ENCODE results near the gene FAM161B.
"Not testable (repeated sequence)": the region's sequence is repeated elsewhere in the genome, so short reads cannot be mapped to it uniquely, and the experiment has no call there.

Gene FAM161B

GRCh38 chr14:73949752-73950734 is at the start of gene FAM161B, which contains the start of gene COQ6:
Gene FAM161B (minus strand): TSS chr14:73950094. CDS start chr14:73950026, 68 bp downstream.
Gene COQ6 (plus strand): TSS chr14:73950302. CDS start chr14:73950333, 31 bp downstream.
- DNase-seq = peak; percentile 94

GRCh38 chr14:73998726-73999125 is 48.8 kb upstream of the FAM161B start:
- no peak for DNase-seq

- no peak for DNase-seq
These were observed 48.1 kb upstream of the FAM161B start for GRCh38 chr14:73997944-73998447.

- DNase-seq = no peak
These were observed 47.4 kb upstream of the FAM161B start for GRCh38 chr14:73997108-73997943.

- no peak for DNase-seq
These were observed 46.8 kb upstream of the FAM161B start for GRCh38 chr14:73996731-73997107.

- DNase-seq = peak in 1 of 2 experiments; percentile 7
These were observed 46.1 kb upstream of the FAM161B start for GRCh38 chr14:73995977-73996378.

- not testable (repeated sequence) for DNase-seq
These were observed 45.0 kb upstream of the FAM161B start for GRCh38 chr14:73994926-73995325.

- no peak for DNase-seq
These were observed 41.2 kb upstream of the FAM161B start for GRCh38 chr14:73991092-73991491.

- not testable (repeated sequence) for DNase-seq
These were observed 38.8 kb upstream of the FAM161B start for GRCh38 chr14:73988656-73989055.

GRCh38 chr14:73988065-73988464 is 38.2 kb upstream of the FAM161B start:
- no peak for DNase-seq

GRCh38 chr14:73977896-73978295 is 28.0 kb upstream of the FAM161B start:
- no peak for DNase-seq

GRCh38 chr14:73976125-73976524 is 26.2 kb upstream of the FAM161B start:
- no peak for DNase-seq

- no peak for DNase-seq
These were observed 23.6 kb upstream of the FAM161B start for GRCh38 chr14:73973497-73973896.

GRCh38 chr14:73968885-73969284 is 19.0 kb upstream of the FAM161B start:
- no peak for DNase-seq

GRCh38 chr14:73965216-73965615 is 15.3 kb upstream of the FAM161B start:
- DNase-seq = no peak

GRCh38 chr14:73961192-73961591 is 11.3 kb upstream of the FAM161B start:
- no peak for DNase-seq

- DNase-seq = no peak
These were observed 8.7 kb upstream of the FAM161B start for GRCh38 chr14:73958591-73958990.

- no peak for DNase-seq
These were observed 5.8 kb upstream of the FAM161B start for GRCh38 chr14:73955674-73956073.

GRCh38 chr14:73953731-73954130 is 3.8 kb upstream of the FAM161B start:
- no peak for DNase-seq

- no peak for DNase-seq
These were observed 4.7 kb downstream of the FAM161B start for GRCh38 chr14:73945159-73945670.

- DNase-seq = no peak
These were observed 5.3 kb downstream of the FAM161B start for GRCh38 chr14:73944432-73945158.

GRCh38 chr14:73943083-73943482 is 6.8 kb downstream of the FAM161B start:
- no peak for DNase-seq
